Bronchial epithelial cell (primary cell): Measurements from ENCODE around the gene REXO5. TPM values are rescaled to one million over a fixed set of nuclear protein-coding genes. Genes with fewer than 3 reads are reported as not detected.

Experiments
- DNase-seq: peaks from one replicate; pipeline ENCODE4 v3.0.0-alpha.2; 2010; ENCODE audit warnings: low read depth
- FAIRE-seq: peaks from 2 replicates; lab custom pipeline; 2011; peaks lifted over from hg19 to GRCh38; lab: Jason Lieb, UNC
- H3K27me3 ChIP-seq: 2 replicates; pipeline ENCODE4 v1.5.1; 2011; ENCODE audit warnings: low read length; ENCODE audit not compliant: control insufficient read depth, insufficient read depth
- H3K36me3 ChIP-seq: 2 replicates; pipeline ENCODE4 v1.5.1; 2011; ENCODE audit warnings: low read length; ENCODE audit not compliant: control insufficient read depth, insufficient read depth
- H3K4me3 ChIP-seq: 2 replicates; pipeline ENCODE4 v1.5.1; 2011; ENCODE audit warnings: mild to moderate bottlenecking, low read depth, low read length, control low read depth
- total RNA-seq: library from RNA; depleted of rRNA; stranded (reverse); fragments of >200 nt; gene quantifications from 2 replicates; pipeline ENCODE4 v1.2.1, GENCODE V29; 2014
- TF ChIP-seq, protein P1 (sequence below): IDR thresholded peaks from 2 replicates; pipeline ENCODE4 v1.5.1; 2011; ENCODE audit warnings: mild to moderate bottlenecking, moderate library complexity, low read length, control low read depth, inconsistent platforms; ENCODE audit not compliant: insufficient read depth, severe bottlenecking

The REXO5 gene
- total RNA-seq, 1 donor from 2014 or later: 1.1 TPM

DNA sequence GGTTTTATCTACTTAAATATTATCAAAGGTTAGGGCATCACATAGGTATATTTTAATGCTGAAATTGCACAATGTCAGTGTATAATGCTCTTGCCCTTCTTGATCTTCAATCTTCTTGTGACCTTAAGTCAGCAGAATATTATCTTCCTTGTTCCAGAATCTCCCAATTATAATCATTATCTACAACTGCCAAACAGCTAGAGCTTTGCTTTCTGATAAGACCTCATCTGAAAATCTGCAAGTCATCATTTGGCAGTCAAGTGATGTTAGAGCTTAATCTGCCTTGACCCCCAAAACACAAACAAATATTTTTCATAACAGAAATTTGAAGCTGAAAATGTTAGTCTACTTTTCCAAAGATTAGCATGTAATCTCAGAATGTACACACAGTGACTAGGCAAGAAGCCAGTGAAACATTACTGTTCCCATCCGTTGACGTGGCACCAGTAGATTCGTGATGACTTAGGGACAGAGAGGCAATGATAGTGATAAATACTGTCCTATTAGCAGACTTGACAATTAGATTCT is 19.8 kb downstream of the REXO5 start:
- no peak overlapping the region for H3K4me3 ChIP-seq
- DNase-seq (no peak), FAIRE-seq (no peak)
- H3K27me3 ChIP-seq: no peaks in the 10 kb centered on the region
- TF ChIP-seq, protein P1, sequence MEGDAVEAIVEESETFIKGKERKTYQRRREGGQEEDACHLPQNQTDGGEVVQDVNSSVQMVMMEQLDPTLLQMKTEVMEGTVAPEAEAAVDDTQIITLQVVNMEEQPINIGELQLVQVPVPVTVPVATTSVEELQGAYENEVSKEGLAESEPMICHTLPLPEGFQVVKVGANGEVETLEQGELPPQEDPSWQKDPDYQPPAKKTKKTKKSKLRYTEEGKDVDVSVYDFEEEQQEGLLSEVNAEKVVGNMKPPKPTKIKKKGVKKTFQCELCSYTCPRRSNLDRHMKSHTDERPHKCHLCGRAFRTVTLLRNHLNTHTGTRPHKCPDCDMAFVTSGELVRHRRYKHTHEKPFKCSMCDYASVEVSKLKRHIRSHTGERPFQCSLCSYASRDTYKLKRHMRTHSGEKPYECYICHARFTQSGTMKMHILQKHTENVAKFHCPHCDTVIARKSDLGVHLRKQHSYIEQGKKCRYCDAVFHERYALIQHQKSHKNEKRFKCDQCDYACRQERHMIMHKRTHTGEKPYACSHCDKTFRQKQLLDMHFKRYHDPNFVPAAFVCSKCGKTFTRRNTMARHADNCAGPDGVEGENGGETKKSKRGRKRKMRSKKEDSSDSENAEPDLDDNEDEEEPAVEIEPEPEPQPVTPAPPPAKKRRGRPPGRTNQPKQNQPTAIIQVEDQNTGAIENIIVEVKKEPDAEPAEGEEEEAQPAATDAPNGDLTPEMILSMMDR: no peak
- peaks cover 1% of the 10 kb centered on the region for H3K36me3 ChIP-seq

DNA sequence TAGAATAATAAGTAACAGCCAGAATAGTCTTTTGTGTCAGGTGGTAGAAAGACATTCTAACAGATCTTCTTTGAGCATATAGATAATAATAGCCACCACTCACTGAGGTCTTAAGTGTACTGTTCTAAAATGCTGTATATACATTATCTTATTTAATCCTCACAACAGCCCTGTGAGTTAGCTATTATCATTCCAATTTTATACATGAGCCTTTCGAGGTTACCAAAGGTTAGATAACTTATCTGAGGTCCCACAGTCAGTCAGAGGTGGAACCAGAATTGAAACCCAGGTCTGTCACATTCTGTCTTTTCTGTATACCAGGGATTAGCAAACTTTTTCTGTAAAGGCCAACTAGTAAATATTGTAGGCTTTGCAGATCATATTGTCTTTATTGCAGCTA is 23.2 kb downstream of the REXO5 start:
- Histone ChIP-seq H3K36me3 (no peaks in the 10 kb centered on the region), H3K27me3 (no peaks in the 10 kb centered on the region), H3K4me3 (no peak overlapping the region)
- no peak for FAIRE-seq
- TF ChIP-seq, protein P1: no peak
- DNase-seq: no peak

DNA sequence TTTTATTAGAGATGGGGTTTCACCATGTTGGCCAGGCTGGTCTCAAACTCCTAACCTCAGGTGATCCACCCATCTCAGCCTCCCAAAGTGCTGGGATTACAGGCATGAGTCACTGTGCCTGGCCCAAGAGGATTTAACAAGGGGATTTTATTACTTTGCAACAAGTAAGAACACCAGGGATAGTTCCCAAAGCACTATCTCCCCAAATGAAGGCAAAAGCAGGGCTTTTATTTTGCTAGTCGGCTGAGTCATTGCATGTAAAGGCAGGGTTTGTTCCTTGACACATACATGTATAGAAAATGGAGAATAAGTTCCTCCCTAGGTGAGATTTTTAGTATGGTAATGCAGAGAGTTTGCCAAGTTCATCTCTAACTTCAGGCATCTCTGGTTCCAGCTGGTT is 24.0 kb downstream of the REXO5 start:
- no peak for DNase-seq
- TF ChIP-seq, protein P1: no peak
- Histone ChIP-seq H3K4me3 (no peak overlapping the region), H3K36me3 (no peaks in the 10 kb centered on the region), H3K27me3 (no peaks in the 10 kb centered on the region)
- FAIRE-seq: no peak

DNA sequence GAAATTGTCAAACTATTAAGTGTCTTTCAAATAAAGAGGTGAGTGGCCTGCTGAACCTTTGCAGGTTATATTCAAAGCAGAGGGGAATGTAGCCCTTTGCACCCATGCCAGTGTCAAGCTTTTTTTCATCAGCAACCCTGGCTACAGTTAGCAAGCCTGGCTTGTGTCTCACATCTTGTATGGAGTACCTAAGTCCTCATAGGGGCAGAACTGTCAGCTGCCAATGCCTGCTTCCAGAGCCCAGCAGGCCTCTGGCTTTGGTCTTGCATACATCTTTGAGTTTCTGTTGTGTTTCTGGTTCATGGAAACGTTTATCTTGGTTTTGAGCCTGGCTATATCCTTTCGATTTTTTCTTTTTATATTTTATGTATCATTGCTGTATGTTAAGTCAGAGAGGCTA is 26.8 kb downstream of the REXO5 start:
- no peak for FAIRE-seq
- Histone ChIP-seq H3K36me3 (no peaks in the 10 kb centered on the region), H3K4me3 (no peak overlapping the region), H3K27me3 (no peaks in the 10 kb centered on the region)
- DNase-seq: no peak
- TF ChIP-seq, protein P1: no peak

DNA sequence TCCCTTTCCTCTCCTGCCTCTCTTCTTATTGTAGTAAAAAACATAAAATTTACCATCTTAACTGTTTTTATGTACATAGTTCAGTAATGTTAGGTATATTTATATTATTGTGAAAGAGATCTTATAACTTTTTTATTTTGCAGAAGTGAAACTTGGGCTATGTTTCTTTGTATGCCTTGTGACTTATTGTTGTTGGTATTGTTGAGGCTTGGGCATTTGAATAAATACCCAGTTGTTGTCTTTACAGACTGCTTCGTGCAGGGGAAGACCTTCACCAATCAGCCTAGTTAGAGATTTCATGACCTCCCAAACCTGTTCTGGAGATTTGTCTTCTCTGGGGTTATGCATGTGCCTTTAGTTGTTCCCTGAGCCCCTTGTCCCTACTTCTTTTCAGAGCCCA is 31.9 kb downstream of the REXO5 start:
- TF ChIP-seq, protein P1: no peak
- no peak for FAIRE-seq
- DNase-seq: no peak
- no peaks in the 10 kb centered on the region for H3K36me3 ChIP-seq
- no peaks in the 10 kb centered on the region for H3K27me3 ChIP-seq
- H3K4me3 ChIP-seq: no peak overlapping the region

DNA sequence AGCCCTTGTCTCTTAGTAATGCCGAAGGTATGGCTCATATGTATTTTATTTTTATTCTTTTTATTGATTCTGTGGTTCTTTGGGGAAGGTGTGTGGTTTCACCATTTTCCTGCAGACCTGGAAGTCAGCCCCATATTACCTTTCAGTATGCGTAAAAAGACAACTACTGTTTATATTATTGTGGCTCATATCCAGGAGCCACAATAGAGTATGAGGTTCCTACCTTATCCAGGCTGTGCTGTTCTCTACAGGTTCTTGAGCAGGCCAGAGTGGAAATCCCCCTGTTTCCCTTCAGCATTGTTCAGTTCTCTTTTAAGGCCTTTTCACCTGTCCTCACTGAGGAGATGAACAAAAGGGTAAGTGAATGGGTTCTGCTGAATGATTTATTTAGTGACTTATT is 33.2 kb downstream of the REXO5 start:
- Histone ChIP-seq H3K27me3 (no peaks in the 10 kb centered on the region), H3K4me3 (no peak overlapping the region), H3K36me3 (no peaks in the 10 kb centered on the region)
- no peak for DNase-seq
- TF ChIP-seq, protein P1: no peak
- no peak for FAIRE-seq
